ENCODE measurements around the gene BHLHE23. TPM values are rescaled to one million over a fixed set of nuclear protein-coding genes. Genes with fewer than 3 reads are reported as not detected.

Gene BHLHE23
- total RNA-seq, 1 experiment from 2014 or later: not detected

- ChIA-PET CTCF (no interaction called here), POLR2A (no interaction called here)
- no peak for TF ChIP-seq CTCF (IDR thresholded peaks at IDR 0.05; ENCODE audit: unreplicated experiment)
- H3K9me3 Mint-ChIP-seq (ENCODE audit: unreplicated experiment): no peaks in the 10 kb centered on the region
- intact Hi-C loops (cut with micrococcal nuclease): no loop called here
- BruUV-seq (replicated peaks): no TSS peak
- H3K36me3 Mint-ChIP-seq (ENCODE audit: insufficient read depth, unreplicated experiment): no peaks in the 10 kb centered on the region
- no peaks in the 10 kb centered on the region for H3K4me1 Mint-ChIP-seq (ENCODE audit: insufficient read depth, unreplicated experiment)
- no peak overlapping the region for H3K4me3 Mint-ChIP-seq (ENCODE audit: unreplicated experiment)
- peaks cover 65% of the 10 kb centered on the region for H3K27me3 Mint-ChIP-seq (ENCODE audit: insufficient read depth, unreplicated experiment)
- H3K27ac Mint-ChIP-seq (ENCODE audit: low read depth, unreplicated experiment): no peak overlapping the region
- no peak for DNase-seq (ENCODE audit: unreplicated experiment)
Observed at GRCh38 chr20:63045401-63045800, 38.6 kb upstream of the BHLHE23 start.

- no peak for DNase-seq (ENCODE audit: unreplicated experiment)
- Mint-ChIP-seq H3K4me1 (ENCODE audit: insufficient read depth, unreplicated experiment) (no peaks in the 10 kb centered on the region), H3K9me3 (ENCODE audit: unreplicated experiment) (no peaks in the 10 kb centered on the region), H3K36me3 (ENCODE audit: insufficient read depth, unreplicated experiment) (no peaks in the 10 kb centered on the region), H3K27ac (ENCODE audit: low read depth, unreplicated experiment) (no peak overlapping the region), H3K4me3 (ENCODE audit: unreplicated experiment) (no peak overlapping the region), H3K27me3 (ENCODE audit: insufficient read depth, unreplicated experiment) (peaks cover 70% of the 10 kb centered on the region)
- ChIA-PET POLR2A (no interaction called here), CTCF (no interaction called here)
- intact Hi-C loops (cut with micrococcal nuclease): no loop called here
- no TSS peak for BruUV-seq (replicated peaks)
- no peak for TF ChIP-seq CTCF (IDR thresholded peaks at IDR 0.05; ENCODE audit: unreplicated experiment)
Observed at GRCh38 chr20:63044605-63045004, 37.8 kb upstream of the BHLHE23 start.

GRCh38 chr20:63044204-63044600 is 37.4 kb upstream of the BHLHE23 start:
- POLR2A ChIA-PET: no interaction called here
- H3K9me3 Mint-ChIP-seq (ENCODE audit: unreplicated experiment): no peaks in the 10 kb centered on the region
- H3K4me3 Mint-ChIP-seq (ENCODE audit: unreplicated experiment): no peak overlapping the region

GRCh38 chr20:63043348-63044203 is 36.8 kb upstream of the BHLHE23 start:
- BruUV-seq (replicated peaks): no TSS peak
- intact Hi-C loops (cut with micrococcal nuclease): no loop called here
- DNase-seq (ENCODE audit: unreplicated experiment): no peak
- no peak for TF ChIP-seq CTCF (IDR thresholded peaks at IDR 0.05; ENCODE audit: unreplicated experiment)
- Mint-ChIP-seq H3K4me3 (ENCODE audit: unreplicated experiment) (no peak overlapping the region), H3K9me3 (ENCODE audit: unreplicated experiment) (no peaks in the 10 kb centered on the region), H3K36me3 (ENCODE audit: insufficient read depth, unreplicated experiment) (no peaks in the 10 kb centered on the region), H3K4me1 (ENCODE audit: insufficient read depth, unreplicated experiment) (no peaks in the 10 kb centered on the region), H3K27me3 (ENCODE audit: insufficient read depth, unreplicated experiment) (peaks cover 79% of the 10 kb centered on the region), H3K27ac (ENCODE audit: low read depth, unreplicated experiment) (no peak overlapping the region)
- POLR2A ChIA-PET: no interaction called here
- CTCF ChIA-PET: no interaction called here

More at GRCh38 chr20:63044204-63044600, 37.4 kb upstream of the BHLHE23 start:
- Mint-ChIP-seq H3K36me3 (ENCODE audit: insufficient read depth, unreplicated experiment) (no peaks in the 10 kb centered on the region), H3K4me1 (ENCODE audit: insufficient read depth, unreplicated experiment) (no peaks in the 10 kb centered on the region), H3K27me3 (ENCODE audit: insufficient read depth, unreplicated experiment) (peaks cover 74% of the 10 kb centered on the region), H3K27ac (ENCODE audit: low read depth, unreplicated experiment) (no peak overlapping the region)
- CTCF ChIA-PET: no interaction called here
- no peak for TF ChIP-seq CTCF (IDR thresholded peaks at IDR 0.05; ENCODE audit: unreplicated experiment)
- intact Hi-C loops (cut with micrococcal nuclease): no loop called here
- DNase-seq (ENCODE audit: unreplicated experiment): no peak
- BruUV-seq (replicated peaks): no TSS peak
